ENCODE data around the gene ZFR. TPM values are rescaled to one million over a fixed set of nuclear protein-coding genes. Genes with fewer than 3 reads are reported as not detected.

ZFR gene
- polyA plus RNA-seq, 2 of the 4 experiments (the other 2 are of a cell fraction) = 65.6 to 107 TPM

- H3K9me3 ChIP-seq = no peaks in the 10 kb centered on the region
- 65% methylated on average over 6 of the region's 6 CpGs for WGBS (ENCODE audit: missing lambda C conversion rate)
- no peak for TF ChIP-seq MAX (IDR thresholded peaks at IDR 0.05)
- no peak for TF ChIP-seq BHLHE40 (IDR thresholded peaks at IDR 0.05; ENCODE audit: low read depth, low read length)
- TF ChIP-seq USF2 (IDR thresholded peaks at IDR 0.05) = no peak
- no peak for TF ChIP-seq RFX5 (IDR thresholded peaks at IDR 0.05)
- TF ChIP-seq TFCP2L1 (CRISPR knock-in tag; IDR thresholded peaks at IDR 0.05) = no peak
- TF ChIP-seq EHF (CRISPR knock-in tag; IDR thresholded peaks at IDR 0.05) = no peak
- TF ChIP-seq HDAC2 (IDR thresholded peaks at IDR 0.05) = no peak
- TF ChIP-seq EHMT2 (IDR thresholded peaks at IDR 0.05; ENCODE audit: low read depth) = no peak
- TF ChIP-seq NR3C1 (IDR thresholded peaks at IDR 0.05) = no peak
- no peak overlapping the region for H3K4me3 ChIP-seq
- POLR2A ChIA-PET = no interaction called here
- CTCF ChIA-PET = interaction anchor here (0.9 to 1.6 kb wide), 3 partner anchors 28 to 129 kb away, joined by 3 read pairs; no protein-coding TSS in a partner anchor
- no peak; a peak in 1 of 6 replicates for ATAC-seq
- FAIRE-seq = no peak
- H3K4me1 ChIP-seq = no peaks in the 10 kb centered on the region
- no peak overlapping the region for H3K27ac ChIP-seq
- no peak for DNase-seq (ENCODE audit: low read depth in 1 of 2, low spot score in 1 of 2)
- H3K4me2 ChIP-seq = no peak overlapping the region
Observed at GRCh38 chr5:32461441-32462120, 17.0 kb upstream of the ZFR start.

GRCh38 chr5:32460702-32461101 is 16.2 kb upstream of the ZFR start:
- CTCF ChIA-PET = interaction anchor here (1.6 kb wide), 1 partner anchor 29 kb away, joined by 3 read pairs; no protein-coding TSS in a partner anchor
- no peak overlapping the region for H3K4me2 ChIP-seq

GRCh38 chr5:32458880-32459495 is 14.4 kb upstream of the ZFR start:
- DNase-seq (ENCODE audit: low read depth in 1 of 2, low spot score in 1 of 2) = no peak
- ATAC-seq = no peak
- FAIRE-seq = no peak
- CTCF ChIA-PET = interaction anchor here (0.6 to 4.2 kb wide), 4 partner anchors 8 to 226 kb away, joined by 3 to 16 read pairs (median 5); no protein-coding TSS in a partner anchor
- POLR2A ChIA-PET = no interaction called here
- H3K4me2 ChIP-seq = no peak overlapping the region
- H3K9me3 ChIP-seq = no peaks in the 10 kb centered on the region
- WGBS (ENCODE audit: missing lambda C conversion rate) = 71% methylated on average over 5 of the region's 5 CpGs
- no peak overlapping the region for H3K27ac ChIP-seq
- H3K4me1 ChIP-seq = no peaks in the 10 kb centered on the region
- TF ChIP-seq PBX3 (IDR thresholded peaks at IDR 0.05) (no peak), E2F6 (IDR thresholded peaks at IDR 0.05; ENCODE audit: borderline replicate concordance, low read depth) (no peak), CEBPB (IDR thresholded peaks at IDR 0.05) (no peak), TP53 (CRISPR knock-in tag; IDR thresholded peaks at IDR 0.05) (no peak), FOSL2 (IDR thresholded peaks at IDR 0.05) (no peak), FOSL2 (CRISPR knock-in tag; IDR thresholded peaks at IDR 0.05) (no peak), HOXB5 (CRISPR knock-in tag; IDR thresholded peaks at IDR 0.05) (no peak)
- H3K4me3 ChIP-seq = no peak overlapping the region

More at GRCh38 chr5:32460702-32461101, 16.2 kb upstream of the ZFR start:
- POLR2A ChIA-PET = no interaction called here
- no peaks in the 10 kb centered on the region for H3K9me3 ChIP-seq
- no peak for TF ChIP-seq RAD21 (conservative IDR thresholded peaks at IDR 0.05 in 1 of 2, IDR thresholded peaks at IDR 0.05 in 1 of 2)
- no peak for TF ChIP-seq BCL3 (IDR thresholded peaks at IDR 0.05)
- no peak for TF ChIP-seq RARB (CRISPR knock-in tag; IDR thresholded peaks at IDR 0.05)
- no peak for TF ChIP-seq MYC (IDR thresholded peaks at IDR 0.05; ENCODE audit: borderline replicate concordance, low read length)
- TF ChIP-seq ZFP36 (IDR thresholded peaks at IDR 0.05; ENCODE audit: borderline replicate concordance, partially characterized antibody) = no peak
- TF ChIP-seq ZC3H11A (IDR thresholded peaks at IDR 0.05) = no peak
- TF ChIP-seq CHD4 (IDR thresholded peaks at IDR 0.05; ENCODE audit: borderline replicate concordance) = no peak
- TF ChIP-seq NR3C1 (IDR thresholded peaks at IDR 0.05) = no peak
- TF ChIP-seq POLR2A (IDR thresholded peaks at IDR 0.05; ENCODE audit: low read length) = no peak
- no peak for TF ChIP-seq HEYL (CRISPR knock-in tag; IDR thresholded peaks at IDR 0.05)
- no peak for TF ChIP-seq EP300 (IDR thresholded peaks at IDR 0.05)
- no peak for TF ChIP-seq HOXA7 (CRISPR knock-in tag; IDR thresholded peaks at IDR 0.05)
- no peak for TF ChIP-seq PBX3 (IDR thresholded peaks at IDR 0.05)
- no peak for TF ChIP-seq HOXB5 (CRISPR knock-in tag; IDR thresholded peaks at IDR 0.05)
- no peaks in the 10 kb centered on the region for H3K4me1 ChIP-seq
- DNase-seq (ENCODE audit: low read depth in 1 of 2, low spot score in 1 of 2) = no peak
- WGBS (ENCODE audit: missing lambda C conversion rate) = 58% methylated on average over 2 of the region's 2 CpGs
- ATAC-seq = no peak
- FAIRE-seq = no peak
- no peak overlapping the region for H3K27ac ChIP-seq
- no peak overlapping the region for H3K4me3 ChIP-seq

Data from A549 (cell line).